NCI-H226 (cell line): ENCODE results near the gene KLHL22.
"Not testable (repeated sequence)": the region's sequence is repeated elsewhere in the genome, so short reads cannot be mapped to it uniquely, and the experiment has no call there.

Source experiments
- DNase-seq: peaks from one replicate; pipeline ENCODE4 v3.0.0-alpha.2; 2015

Gene KLHL22

DNA sequence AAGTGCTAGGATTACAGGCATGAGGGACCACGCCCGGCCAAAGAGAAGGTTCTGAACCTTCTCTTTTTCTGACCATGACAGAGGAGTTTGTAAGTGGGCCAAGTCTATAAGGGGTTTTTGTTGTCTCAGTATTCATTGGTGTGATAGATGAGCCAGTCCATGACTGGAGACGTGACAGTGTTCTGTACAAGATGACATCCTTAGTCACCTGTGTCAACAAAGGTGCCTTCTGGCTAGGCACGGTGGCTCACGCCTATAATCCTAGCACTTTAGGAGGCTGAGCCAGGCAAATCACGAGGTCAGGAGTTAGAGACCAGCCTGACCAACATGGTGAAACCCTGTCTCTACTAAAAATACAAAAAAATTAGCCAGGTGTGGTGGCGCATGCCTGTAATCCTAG lies 4.2 kb upstream of the KLHL22 start:
- no peak for DNase-seq

DNA sequence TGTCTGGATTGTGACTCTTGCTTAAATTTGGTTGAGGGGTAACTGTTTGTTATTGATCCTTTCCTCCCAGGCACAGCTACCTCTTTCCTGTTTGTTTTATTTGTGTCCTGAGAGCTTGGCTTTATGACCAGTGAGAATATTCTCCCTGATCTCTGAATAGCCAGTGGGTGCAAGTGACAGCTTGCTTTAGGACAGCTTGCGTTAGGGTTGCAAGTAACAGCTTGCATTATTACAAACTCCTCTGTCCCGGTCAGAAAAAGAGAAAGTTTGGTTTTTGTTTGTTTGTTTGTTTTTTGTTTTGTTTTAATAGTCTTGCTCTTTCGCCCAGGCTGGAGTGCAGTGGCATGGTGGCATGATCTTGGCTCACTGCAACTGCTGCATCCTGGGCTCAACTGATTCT lies 3.3 kb upstream of the KLHL22 start:
- DNase-seq, result no peak

DNA sequence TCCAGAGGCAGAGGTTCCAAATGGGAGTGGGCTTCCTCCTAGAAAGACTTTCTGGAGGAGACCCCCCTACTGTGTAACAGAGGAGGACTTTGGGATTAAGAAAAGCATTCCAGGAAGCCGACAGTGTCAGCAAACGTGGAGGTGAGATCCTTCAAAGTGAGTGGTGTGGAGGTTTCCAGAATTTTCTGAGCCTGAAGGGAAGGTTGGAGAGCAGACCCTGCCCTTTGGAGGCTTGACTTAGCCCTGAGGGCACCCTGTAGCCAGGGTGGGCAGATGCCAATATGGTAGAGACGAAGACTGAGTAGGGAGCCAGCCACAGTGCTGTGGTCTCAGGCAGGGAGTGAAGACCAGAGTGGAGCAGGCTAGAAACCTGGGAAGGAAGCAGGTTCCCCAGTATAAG lies 1.8 kb upstream of the KLHL22 start:
- DNase-seq, result no peak

DNA sequence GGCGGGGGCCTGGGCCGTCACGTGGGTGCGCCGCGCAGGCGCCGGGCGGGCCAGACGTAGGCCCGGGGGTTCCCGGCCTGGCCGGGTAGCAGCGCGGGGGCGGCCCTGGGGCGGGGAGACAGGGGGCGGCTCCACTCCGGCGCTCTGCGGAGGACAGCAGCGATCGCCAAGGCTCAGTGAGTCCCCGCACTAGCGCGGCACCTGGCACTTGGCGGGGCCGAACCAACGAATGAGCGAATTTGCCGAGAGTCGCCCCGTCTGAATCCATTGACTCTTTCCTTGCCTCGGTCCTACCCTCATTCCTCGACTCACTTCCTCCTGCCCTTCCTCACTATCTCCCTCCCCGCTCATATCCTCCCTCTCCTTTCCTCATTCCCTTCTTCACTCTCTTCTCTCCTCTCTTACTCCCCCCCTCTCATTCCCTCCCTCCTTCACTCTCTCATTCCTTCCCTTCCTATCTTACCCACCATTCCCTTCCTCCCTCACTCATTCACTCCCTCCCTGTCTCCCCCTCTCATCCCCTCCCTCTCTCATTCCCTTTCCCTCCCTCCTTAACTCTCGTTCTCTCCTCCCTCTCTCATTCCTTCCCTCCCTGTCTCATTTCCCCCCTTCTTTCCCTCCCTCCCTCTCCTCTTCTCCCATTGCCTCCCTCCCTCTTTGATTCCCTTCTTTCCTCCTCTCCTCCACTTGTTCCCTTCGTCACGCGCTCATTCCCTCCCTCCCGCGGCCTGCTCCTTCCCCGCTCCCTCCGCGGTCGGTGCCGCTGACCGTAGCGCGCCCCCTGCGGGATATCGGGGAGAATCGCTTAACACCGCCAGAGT lies 476 bp upstream of the KLHL22 start:
- peak; percentile 78 for DNase-seq

DNA sequence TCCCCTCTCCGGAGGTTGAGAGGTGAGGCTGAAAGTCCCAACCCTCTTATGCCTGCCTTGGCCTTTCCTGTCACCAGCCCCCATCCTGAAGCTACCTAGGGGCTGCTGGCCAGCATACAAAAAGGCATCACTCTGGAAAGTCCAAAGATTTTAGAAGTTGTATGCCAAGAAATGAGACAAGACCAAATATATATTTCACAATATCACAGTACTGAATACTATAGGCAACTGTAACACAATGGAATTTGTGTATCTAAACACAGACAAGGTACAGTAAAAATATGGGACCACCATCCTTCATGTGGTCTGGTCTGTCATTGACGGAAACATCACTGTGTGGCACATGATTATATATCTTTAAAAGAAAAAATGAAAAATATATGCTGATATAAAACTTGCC lies 4.2 kb downstream of the KLHL22 start:
- no peak for DNase-seq

DNA sequence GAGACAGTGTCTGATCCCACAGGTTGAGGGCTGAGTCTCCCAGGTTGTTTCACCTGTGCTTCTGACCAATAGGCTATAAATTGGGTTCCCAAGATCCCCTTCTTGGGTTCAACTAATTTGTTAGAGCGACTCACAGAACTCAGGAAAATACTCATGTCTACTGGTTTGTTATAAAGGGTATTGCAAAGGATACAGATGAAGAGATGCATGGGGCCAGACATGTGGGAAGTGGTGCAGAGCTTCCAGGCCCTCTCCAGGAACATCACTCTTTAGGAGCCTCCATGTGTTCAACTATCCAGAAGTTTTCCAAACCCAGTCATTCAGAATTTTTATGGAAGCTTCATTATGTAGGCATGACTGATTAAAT lies 4.7 kb downstream of the KLHL22 start:
- DNase-seq, result no peak

DNA sequence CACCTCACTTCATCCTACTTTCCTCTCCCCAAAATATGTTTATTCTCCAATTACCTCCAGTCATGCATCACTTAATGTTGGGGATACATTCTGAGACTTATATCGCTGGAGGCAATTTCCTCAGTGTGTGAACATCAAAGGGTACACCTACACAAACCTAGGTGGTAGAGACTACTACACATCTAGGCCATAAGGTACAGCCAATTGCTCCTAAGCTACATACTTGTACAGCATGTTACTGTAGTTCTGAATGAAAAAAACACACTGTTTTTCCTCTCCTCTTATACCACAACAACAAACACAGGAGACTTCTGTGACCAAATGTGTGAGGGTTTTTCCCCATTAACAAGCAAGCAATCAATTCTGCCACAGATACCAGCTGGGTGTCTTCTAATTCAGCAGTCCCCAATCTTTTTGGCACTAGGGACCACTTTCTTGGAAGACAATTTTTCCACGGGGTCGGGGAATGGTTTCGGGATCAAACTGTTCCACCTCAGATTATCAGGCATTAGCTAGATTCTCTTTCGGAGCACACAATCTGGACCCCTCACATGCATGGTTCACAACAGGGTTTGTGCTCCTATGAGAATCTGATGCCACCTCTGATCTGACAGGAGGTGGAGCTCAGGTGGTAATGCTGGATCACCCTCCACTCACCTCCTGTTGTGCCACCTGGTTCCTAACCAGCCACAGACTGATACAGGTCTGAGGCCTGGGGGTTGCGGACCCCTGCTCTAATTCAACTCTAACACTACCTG lies 5.2 kb downstream of the KLHL22 start:
- DNase-seq, result no peak

DNA sequence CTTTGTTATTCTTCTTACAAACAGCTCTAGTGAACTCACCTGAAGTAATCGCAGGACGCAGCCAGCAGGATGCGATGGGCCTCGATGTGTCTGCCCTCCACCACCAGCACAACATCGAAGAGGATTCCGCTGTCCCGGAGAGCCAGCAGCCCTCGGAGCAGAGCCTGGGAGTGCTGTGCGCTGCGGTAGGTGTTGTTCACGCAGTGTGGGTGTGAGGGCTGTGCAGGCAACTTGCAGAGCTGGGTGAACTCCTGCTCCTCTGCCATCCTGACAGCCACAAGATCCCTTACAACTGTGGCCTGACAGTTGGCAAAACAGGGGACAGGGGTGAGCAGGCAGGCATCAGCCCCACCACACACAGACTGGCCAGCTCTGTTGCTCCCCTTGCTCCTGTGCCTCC lies 6.6 kb downstream of the KLHL22 start:
- no peak for DNase-seq

DNA sequence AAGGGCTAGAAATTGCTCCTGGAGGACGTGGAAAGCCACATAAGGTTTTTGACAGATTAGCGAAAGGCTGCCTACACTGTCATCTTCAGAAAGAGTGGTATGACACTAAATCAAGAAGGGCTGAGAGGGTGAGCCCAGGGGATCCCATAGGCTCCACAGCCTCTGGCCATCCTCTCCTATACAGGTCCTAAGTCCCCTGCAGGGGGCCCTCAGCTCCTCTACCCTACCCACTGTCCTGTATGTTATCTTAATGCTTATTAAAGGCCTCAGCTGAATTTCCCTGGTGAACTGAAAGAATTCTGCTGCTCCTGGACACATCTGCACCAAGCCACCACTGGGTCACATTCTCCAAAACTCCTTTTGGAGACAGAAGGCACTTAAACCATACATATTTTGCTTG lies 7.9 kb downstream of the KLHL22 start:
- no peak for DNase-seq

DNA sequence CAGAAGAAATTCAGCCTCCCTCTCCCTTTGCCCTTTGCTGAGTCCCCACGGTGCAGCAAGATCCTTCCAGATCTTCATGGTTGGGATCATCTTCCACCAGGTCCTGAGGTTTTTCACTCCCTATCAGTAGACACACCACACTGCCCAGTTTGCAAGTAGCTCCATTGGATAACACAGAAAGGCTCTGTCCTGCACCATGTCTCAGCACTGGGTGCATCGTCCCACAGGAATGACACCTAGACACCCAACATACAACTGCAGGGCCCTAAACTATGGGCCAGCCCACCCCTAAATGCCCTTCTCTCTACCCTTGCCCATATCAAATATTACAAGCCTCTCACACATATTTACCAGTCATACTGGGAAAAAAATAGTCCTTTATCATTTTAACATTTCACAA lies 9.4 kb downstream of the KLHL22 start:
- DNase-seq, result no peak

DNA sequence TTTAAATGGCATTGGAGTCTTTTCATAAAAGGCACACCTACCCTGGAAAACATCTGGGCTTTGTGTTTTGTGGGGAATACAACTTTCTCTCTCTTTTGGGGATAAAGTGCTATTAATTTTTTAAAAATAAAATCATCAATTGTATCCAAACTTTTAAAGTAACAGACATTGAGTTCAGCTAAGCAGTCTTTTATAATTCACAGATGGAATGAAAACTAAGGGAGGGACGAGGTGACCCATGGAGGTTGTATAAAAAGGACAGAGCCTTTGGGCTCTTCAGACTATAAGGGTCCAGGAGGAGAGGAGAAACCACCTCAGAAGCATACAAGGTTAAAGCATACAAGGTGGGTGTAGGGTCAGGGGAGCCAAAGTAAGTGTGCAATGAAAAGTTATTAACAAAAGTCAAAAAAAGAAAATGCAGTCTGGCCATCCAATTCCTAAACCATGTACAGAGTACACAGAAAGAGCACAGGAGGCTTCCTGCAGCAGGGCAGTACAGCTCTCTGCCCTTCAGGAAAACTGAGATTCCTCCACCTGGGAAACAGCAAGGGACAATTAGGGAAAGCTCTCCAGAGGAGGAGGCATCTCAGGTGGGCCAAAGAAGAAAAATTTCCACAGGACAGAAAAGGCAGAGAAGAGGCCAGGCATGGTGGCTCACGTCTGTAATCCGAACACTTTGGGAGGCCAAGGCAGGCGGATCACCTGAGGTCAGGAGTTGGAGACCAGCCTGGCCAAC lies 10.5 kb downstream of the KLHL22 start:
- no peak for DNase-seq

DNA sequence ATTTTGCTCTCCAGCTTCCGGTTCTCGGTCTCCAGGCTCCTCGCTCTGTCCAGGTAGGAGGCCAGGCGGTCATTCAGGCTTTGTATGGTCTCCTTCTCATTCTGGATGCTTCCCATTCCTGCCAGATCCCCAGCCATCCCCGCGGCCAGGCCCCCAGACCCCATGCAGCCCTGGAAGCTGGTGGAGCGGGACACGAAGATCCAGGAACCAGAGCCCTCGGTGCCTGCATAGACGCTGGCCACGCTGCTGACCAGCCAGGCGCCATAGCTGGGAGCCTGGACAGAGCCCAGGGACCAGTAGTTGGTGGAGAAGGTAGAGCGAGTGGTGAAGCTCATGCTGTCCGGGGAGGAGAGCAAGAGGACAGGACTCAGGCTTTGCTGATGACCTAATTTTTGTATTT lies 11.8 kb downstream of the KLHL22 start:
- DNase-seq, result no peak

DNA sequence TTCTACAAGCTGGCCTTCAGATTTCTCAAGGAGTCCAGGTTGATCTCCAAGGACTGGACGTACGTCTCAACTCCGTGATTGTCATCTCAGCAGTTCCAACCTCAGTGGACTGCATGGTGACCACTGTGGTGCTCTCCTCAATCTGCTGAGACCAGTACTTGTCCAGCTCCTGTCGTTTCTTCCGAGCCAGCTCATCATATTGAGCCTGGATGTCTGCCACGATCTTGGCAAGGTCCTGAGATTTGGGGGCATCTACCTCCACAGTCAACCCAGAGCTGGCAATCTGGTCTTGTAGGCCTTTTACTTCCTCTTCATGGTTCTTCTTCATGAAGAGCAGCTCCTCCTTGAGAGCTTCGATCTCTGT lies 12.5 kb downstream of the KLHL22 start:
- not testable (repeated sequence) for DNase-seq

DNA sequence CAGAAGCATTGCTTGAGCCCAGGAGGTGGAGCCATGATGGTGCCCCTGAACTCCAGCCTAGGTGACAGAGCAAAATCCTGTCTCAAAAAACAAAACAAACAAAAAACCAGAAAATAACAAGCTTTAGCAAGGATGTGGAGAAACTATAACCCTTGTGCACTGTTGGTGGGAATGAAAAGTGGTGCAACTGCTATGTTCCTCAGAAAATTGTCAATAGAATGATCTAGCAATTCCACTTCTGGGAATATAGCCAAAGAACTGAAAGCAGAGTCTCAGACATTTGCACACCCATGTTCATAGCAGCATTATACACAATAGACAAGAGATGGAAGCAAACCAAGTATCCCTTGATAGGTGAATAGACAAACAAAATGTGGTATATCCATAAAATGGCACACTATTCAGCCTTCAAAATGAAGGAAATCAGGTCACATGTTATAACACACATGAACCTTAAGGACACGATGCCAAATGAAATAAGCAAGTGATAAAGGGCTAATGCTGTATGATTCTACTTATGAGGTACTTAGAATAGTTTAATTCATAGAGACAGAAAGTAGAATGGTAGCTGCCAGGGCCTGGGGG lies 15.9 kb downstream of the KLHL22 start:
- DNase-seq, result no peak

DNA sequence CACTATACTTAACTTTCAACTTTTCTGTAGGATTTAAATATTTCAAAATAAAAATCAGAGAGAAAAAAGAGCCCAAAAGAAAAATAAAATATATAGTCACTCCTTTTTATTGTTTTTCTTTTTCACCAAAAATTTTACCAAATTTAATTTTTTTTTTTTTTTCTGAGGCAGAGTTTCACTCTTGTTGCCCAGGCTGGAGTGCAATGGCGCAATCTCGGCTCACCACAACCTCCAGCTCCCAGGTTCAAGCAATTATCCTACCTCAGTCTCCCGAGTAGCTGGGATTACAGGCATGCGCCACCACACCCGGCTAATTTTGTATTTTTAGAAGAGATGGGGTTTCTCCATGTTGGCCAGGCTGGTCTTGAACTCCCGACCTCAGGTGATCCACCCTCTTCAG lies 17.5 kb downstream of the KLHL22 start:
- DNase-seq, result not testable (repeated sequence)

DNA sequence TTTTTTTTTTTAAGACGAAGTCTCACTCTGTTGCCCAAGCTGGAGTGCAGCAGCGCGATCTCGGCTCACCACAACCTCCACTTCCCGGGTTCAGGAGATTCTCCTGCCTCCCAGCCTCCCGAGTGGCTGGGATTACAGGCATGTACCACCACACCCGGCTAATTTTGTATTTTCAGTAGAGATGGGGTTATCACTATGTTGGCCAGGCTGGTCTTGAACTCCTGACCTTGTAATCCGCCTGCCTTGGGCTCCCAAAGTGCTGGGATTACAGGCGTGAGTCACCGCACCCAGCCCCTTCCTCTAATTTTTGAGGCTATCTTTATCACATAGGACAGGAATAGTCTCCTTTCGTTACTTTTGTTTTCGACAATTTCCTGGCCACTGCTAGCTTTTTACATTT lies 20.0 kb downstream of the KLHL22 start:
- not testable (repeated sequence) for DNase-seq

DNA sequence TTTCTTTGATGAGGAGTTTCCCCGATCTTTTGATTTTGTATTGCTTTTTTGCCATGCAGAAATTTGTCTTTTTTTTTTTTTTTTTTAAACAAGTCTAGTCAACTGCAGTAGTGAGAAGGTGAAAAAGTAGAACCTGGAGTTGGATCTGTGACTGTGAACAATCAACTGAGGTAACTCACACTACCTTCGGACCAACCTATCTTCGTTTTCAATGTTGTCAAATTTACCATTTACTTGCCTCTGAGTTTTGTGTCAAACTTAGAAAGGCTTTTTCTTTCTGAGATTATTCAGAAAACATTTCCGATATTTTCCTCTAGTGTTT lies 20.5 kb downstream of the KLHL22 start:
- no peak for DNase-seq

DNA sequence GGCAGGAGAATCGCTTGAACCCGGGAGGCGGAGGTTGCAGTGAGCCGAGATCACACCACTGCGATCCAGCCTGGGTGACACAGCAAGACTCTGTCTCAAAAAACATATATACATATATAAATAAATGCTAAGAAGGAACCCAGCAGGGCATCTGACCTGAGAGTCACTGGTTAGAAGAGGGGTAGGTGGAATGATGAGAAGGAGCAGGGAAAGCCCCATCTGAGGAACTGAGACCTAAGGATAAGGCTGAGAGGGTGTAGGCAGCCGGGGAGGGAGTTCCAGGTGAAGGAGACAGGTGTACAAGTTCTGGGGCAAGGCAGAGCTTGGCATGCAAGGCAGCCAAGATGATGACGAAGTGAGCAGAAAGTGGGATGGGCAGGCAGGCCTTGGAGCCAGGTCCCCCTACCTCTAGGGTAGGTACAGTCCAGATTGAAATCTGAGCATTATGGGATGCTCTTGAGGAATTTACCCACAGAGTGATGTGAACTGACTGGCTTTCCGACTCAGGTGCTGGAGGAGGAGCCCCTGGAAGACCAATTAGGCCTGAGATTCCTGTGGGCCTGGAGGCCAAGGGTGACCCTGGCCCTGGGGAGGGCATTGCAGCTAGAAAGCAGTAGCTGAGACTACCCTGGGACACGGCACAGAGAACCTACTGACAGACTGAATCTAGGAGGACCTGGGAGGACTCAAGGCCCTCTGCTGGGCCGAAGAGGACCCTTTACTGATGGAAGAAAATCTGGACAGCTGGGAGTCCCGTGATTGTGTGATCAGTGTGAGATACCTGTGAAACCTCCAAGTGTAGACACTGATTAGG lies 22.8 kb downstream of the KLHL22 start:
- DNase-seq, result no peak

DNA sequence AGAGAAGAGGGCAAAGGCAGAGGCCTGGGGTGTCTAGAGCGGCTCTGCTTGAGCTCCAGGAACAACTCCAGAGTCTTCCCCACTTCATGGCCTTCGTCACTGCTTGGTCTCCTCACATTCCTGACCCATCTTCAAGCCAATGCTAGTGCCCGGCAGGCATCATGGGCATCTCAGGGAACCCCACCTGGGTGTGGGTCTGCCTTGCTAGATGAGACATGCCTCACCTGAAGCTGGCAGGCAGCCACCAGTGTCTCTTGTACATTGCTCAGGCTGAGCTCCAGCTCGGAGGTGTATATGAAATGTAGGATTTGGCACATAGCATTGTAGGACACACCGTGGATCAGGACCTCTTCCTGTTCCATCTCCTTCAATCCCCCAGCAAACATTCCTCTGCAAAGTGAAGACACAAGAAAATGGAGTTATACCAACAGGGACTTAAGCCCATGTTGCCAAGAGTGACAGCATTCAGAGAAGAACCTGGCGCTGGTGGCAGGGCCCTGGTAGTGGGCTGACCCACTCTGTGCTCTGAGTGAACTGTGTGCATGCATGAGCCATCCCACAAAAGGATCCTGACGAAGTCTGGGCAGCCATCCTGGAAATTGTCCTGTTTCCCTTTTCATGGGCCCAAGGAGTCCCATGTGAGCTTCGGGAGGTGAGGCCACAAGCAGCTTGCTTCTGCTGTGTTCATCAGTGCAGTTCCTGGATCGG lies 24.3 kb downstream of the KLHL22 start:
- no peak for DNase-seq

DNA sequence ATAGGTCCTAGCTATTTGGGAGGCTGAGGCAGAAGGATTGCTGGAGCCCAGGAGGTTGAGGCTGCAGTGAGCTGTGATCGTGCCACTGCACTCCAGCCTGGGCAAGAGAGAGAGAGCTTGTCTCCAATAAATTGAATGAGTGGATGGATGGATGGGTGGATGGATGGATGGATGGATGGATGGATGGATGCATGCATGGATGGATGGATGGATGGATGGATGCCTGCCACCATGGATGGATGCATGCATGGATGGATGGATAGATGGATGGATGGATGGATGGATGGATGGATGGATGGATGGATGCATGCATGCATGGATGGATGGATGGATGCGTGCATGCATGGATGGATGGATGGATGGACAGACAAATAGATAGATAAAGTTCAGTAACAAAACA lies 25.1 kb downstream of the KLHL22 start:
- DNase-seq, result not testable (repeated sequence)

DNA sequence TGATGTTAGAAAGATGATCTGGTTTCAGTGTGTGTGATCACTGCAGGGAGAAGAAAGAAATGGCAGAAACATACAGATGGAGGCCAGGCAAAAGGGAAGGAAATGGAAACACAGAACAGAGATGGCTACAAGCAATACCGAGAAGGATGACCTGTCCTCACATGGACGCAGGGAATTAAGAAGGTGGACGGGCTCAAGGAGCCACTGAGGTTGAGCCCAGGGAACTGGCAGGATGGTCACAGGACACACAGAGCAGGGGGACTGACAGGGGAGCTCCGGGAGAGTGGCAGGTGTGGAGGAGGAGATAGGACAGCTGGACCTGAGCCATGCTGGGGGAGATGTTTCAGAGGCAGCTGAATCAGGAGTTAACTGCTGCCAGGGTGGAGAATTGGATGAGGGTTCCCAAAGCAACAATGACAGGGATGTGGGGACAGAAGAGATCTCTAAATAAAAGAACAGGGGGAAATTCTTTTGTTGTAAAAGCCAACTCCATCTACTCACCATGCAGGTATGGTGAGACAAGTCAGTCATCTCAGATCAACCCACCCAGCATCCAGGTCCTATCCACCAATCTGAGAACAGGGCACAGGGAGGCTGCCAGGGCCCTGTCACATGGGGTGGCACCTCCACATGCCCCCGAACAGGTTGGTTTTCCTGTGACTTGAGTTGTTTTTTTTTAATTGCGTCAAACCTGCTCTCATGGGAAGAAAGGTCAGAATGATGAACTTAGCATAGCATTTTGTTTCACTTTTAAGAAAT lies 26.3 kb downstream of the KLHL22 start:
- DNase-seq, result no peak
